NOMO-1 treated with DMSO at 0.1 percent for 48 hours (cell line): ENCODE data around the gene LKAAEAR1.

Experiments
- DNase-seq: peaks from one replicate; lab custom pipeline; 2025; ENCODE audit not compliant: unreplicated experiment; lab: John Stamatoyannopoulos, UW

Gene LKAAEAR1

GRCh38 chr20:64052987-64053840 lies 31.0 kb downstream of the LKAAEAR1 start:
- no peak for DNase-seq

- no peak for DNase-seq
Measured at GRCh38 chr20:64052326-64052722, 31.9 kb downstream of the LKAAEAR1 start.

GRCh38 chr20:64051561-64052325 lies 32.5 kb downstream of the LKAAEAR1 start:
- no peak for DNase-seq

- no peak for DNase-seq
Measured at GRCh38 chr20:64051033-64051452, 33.2 kb downstream of the LKAAEAR1 start.

GRCh38 chr20:64050261-64051032 lies 33.8 kb downstream of the LKAAEAR1 start:
- DNase-seq: no peak

GRCh38 chr20:64049878-64050260 lies 34.3 kb downstream of the LKAAEAR1 start:
- DNase-seq: no peak

- peak; percentile 20 for DNase-seq
Measured at GRCh38 chr20:64049060-64049877, 34.9 kb downstream of the LKAAEAR1 start, which contains the start of gene SOX18. Gene SOX18, minus strand, starts transcription at chr20:64049639. Its CDS starts 123 bp downstream, at chr20:64049516.

GRCh38 chr20:64048402-64049044 lies 35.7 kb downstream of the LKAAEAR1 start:
- DNase-seq: no peak

- no peak for DNase-seq
Measured at GRCh38 chr20:64047968-64048401, 36.2 kb downstream of the LKAAEAR1 start.

- no peak for DNase-seq
Measured at GRCh38 chr20:64047046-64047389, 37.2 kb downstream of the LKAAEAR1 start.

- DNase-seq: no peak
Measured at GRCh38 chr20:64045346-64046011, 38.7 kb downstream of the LKAAEAR1 start.

- DNase-seq: no peak
Measured at GRCh38 chr20:64044484-64045247, 39.5 kb downstream of the LKAAEAR1 start.

GRCh38 chr20:64043768-64044167 lies 40.4 kb downstream of the LKAAEAR1 start:
- no peak for DNase-seq

- DNase-seq: peak; percentile 28
Measured at GRCh38 chr20:64042054-64042781, 42.0 kb downstream of the LKAAEAR1 start.

- no peak for DNase-seq
Measured at GRCh38 chr20:64041781-64042053, 42.5 kb downstream of the LKAAEAR1 start.

- DNase-seq: no peak
Measured at GRCh38 chr20:64041040-64041780, 43.0 kb downstream of the LKAAEAR1 start.

- no peak for DNase-seq
Measured at GRCh38 chr20:64040231-64041039, 43.8 kb downstream of the LKAAEAR1 start.
